PC-9 (cell line): ENCODE measurements around the gene CCDC24. TPM values are rescaled to one million over a fixed set of nuclear protein-coding genes. Genes with fewer than 3 reads are reported as not detected.

ENCODE experiments used
- BruUV-seq: library from RNA; stranded (reverse); fragments of 400-500 nt; replicated peaks from 2 replicates; lab custom pipeline; 2021; lab: Mats Ljungman, UMichigan
- CTCF ChIA-PET: fragments of 300-600 bp; sonication (Branson Sonifier 250); formaldehyde crosslinking; loops from one replicate; lab custom pipeline; 2022; ENCODE audit warnings: antibody characterized with exemption; lab: Charles Lee
- POLR2A ChIA-PET: fragments of 300-600 bp; sonication (Branson Sonifier 250); formaldehyde crosslinking; loops from one replicate; lab custom pipeline; 2022; ENCODE audit warnings: antibody characterized with exemption; ENCODE audit not compliant: unreplicated experiment; lab: Charles Lee
- DNase-seq, 2 experiments: peaks; one replicate each; pipeline versions ENCODE4 v3.0.0 to v3.0.0-alpha.2; 2015 to 2022; ENCODE audit warnings: mixed read lengths in 1 of 2
- H2AFZ ChIP-seq: fragments of 200-600 bp; sonication (generic); 2 replicates; pipeline ENCODE4 v1.8.1; 2017; ENCODE audit warnings: antibody characterized with exemption
- H3F3A ChIP-seq: fragments of 200-600 bp; sonication (generic); 2 replicates; pipeline ENCODE4 v1.8.1; 2017; ENCODE audit warnings: antibody characterized with exemption, mild to moderate bottlenecking, low read depth; ENCODE audit not compliant: insufficient read depth
- H3K27ac ChIP-seq: fragments of 200-600 bp; sonication (generic); 2 replicates; pipeline ENCODE4 v1.6.1; 2016; ENCODE audit warnings: mixed run types
- H3K27me3 ChIP-seq: fragments of 200-600 bp; sonication (generic); 2 replicates; pipeline ENCODE4 v1.6.1; 2016; ENCODE audit warnings: low read depth, mixed run types; ENCODE audit not compliant: insufficient read depth
- H3K36me3 ChIP-seq: fragments of 200-600 bp; sonication (generic); 2 replicates; pipeline ENCODE4 v1.6.1; 2016; ENCODE audit warnings: low read depth, mixed run types
- H3K4me1 ChIP-seq: fragments of 200-600 bp; sonication (generic); replicated peaks from 2 replicates; pipeline ENCODE4 v1.6.1; 2016; ENCODE audit warnings: mixed run types; ENCODE audit not compliant: insufficient read depth
- H3K4me2 ChIP-seq: fragments of 200-600 bp; sonication (generic); 2 replicates; pipeline ENCODE4 v1.6.1; 2017; ENCODE audit warnings: mixed run types
- H3K4me3 ChIP-seq: fragments of 200-600 bp; sonication (generic); 2 replicates; pipeline ENCODE4 v1.6.1; 2016; ENCODE audit warnings: mixed run types
- H3K79me2 ChIP-seq: fragments of 200-600 bp; sonication (generic); 2 replicates; pipeline ENCODE4 v1.6.1; 2017; ENCODE audit warnings: low read depth, mixed run types
- H3K9me2 ChIP-seq: fragments of 200-600 bp; sonication (generic); 2 replicates; pipeline ENCODE4 v1.8.1; 2017; ENCODE audit warnings: mild to moderate bottlenecking; ENCODE audit not compliant: insufficient read depth
- H3K9me3 ChIP-seq: fragments of 200-600 bp; sonication (generic); 2 replicates; pipeline ENCODE4 v1.8.1; 2016; ENCODE audit warnings: low read depth; ENCODE audit not compliant: insufficient read depth
- H4K20me1 ChIP-seq: fragments of 200-600 bp; sonication (generic); 2 replicates; pipeline ENCODE4 v1.8.1; 2017; ENCODE audit not compliant: insufficient read depth
- EZH2 ChIP-seq: fragments of 200-600 bp; sonication (generic); IDR thresholded peaks from 2 replicates; pipeline ENCODE4 v1.8.0; 2017; ENCODE audit warnings: antibody characterized with exemption, low read depth
- intact Hi-C: fragments of 100-400 bp; cut with micrococcal nuclease; formaldehyde crosslinking; loops from one replicate; pipeline ENCODE4 v1.10.0; 2022; ENCODE audit not compliant: unreplicated experiment
- total RNA-seq: library from RNA; stranded (reverse); gene quantifications from 2 replicates; pipeline ENCODE4 v1.2.3, GENCODE V29; 2021
- TF ChIP-seq, protein P1 (sequence below): fragments of 200-600 bp; sonication (generic); conservative IDR thresholded peaks from 2 replicates; pipeline ENCODE4 v1.6.1; 2017; ENCODE audit warnings: mixed run types, antibody characterized with exemption, mild to moderate bottlenecking, moderate library complexity

The CCDC24 gene
- total RNA-seq, 1 experiment from 2014 or later: 47.9 TPM

DNA sequence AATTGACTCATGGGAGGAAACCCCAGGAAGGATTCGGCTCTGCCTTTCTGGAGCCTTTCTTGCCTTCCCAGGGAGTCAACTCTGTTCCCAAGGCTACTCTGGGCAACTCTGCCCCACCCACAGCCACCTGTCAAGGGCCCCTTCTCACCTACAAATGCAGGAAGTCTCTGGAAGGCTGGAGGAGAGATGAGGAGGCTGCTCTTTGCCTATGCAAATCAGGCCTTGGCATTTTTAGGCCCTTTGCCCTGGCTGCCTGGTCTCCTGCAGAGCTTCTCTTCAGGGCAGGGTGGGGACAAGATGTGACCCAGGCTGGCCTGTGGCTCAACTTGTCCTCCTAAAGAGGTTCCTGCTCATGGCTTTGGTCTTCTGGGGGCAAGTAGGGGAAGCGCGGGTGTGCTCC, 34.4 kb downstream of the CCDC24 start:
- peak overlapping the region; percentile 16; the same call in 1 of the 2 replicates for H3K4me3 ChIP-seq
- H3K27ac ChIP-seq: peak overlapping the region; percentile 91
- H2AFZ ChIP-seq: no peak overlapping the region
- DNase-seq: peak; percentile 82 to 97
- BruUV-seq: no TSS peak
- H3K9me2 ChIP-seq: no peaks in the 10 kb centered on the region
- H3F3A ChIP-seq: peaks cover 67% of the 10 kb centered on the region
- peaks cover 46% of the 10 kb centered on the region for H3K36me3 ChIP-seq
- ChIA-PET CTCF (interaction anchor here (0.6 to 0.7 kb wide), 2 partner anchors 22 to 45 kb away, joined by 4 to 6 read pairs; no protein-coding TSS in a partner anchor), POLR2A (interaction anchor here (0.6 kb wide), 1 partner anchor 376 kb away, joined by 13 read pairs; no protein-coding TSS in a partner anchor)
- H3K4me1 ChIP-seq: peaks cover 62% of the 10 kb centered on the region
- H3K4me2 ChIP-seq: peak overlapping the region; percentile 99
- peaks cover 20% of the 10 kb centered on the region for H4K20me1 ChIP-seq
- no peaks in the 10 kb centered on the region for H3K9me3 ChIP-seq
- intact Hi-C loops: no loop called here
- H3K27me3 ChIP-seq: no peaks in the 10 kb centered on the region
- peaks cover 45% of the 10 kb centered on the region for H3K79me2 ChIP-seq
- TF ChIP-seq EZH2: no peak
- TF ChIP-seq, protein P1, sequence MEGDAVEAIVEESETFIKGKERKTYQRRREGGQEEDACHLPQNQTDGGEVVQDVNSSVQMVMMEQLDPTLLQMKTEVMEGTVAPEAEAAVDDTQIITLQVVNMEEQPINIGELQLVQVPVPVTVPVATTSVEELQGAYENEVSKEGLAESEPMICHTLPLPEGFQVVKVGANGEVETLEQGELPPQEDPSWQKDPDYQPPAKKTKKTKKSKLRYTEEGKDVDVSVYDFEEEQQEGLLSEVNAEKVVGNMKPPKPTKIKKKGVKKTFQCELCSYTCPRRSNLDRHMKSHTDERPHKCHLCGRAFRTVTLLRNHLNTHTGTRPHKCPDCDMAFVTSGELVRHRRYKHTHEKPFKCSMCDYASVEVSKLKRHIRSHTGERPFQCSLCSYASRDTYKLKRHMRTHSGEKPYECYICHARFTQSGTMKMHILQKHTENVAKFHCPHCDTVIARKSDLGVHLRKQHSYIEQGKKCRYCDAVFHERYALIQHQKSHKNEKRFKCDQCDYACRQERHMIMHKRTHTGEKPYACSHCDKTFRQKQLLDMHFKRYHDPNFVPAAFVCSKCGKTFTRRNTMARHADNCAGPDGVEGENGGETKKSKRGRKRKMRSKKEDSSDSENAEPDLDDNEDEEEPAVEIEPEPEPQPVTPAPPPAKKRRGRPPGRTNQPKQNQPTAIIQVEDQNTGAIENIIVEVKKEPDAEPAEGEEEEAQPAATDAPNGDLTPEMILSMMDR: no peak

DNA sequence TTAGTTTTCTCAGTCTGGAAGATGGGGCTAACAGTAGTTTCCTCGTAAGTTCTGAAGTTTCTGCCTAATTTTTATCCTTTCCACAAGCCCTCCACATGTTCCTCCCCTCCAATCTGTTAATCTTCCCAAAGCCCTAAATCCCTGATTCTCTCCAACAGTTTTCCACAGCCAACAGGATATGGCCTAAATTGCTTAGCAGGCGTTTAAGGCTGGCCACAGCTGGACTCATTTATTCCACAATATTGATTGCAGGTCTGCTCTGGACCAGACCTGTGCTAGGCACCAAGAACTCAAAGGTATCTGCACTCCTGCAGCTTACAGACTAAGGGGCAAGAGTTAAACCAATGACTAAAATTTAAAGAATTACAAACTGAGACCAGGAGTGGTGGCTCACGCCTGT, 35.9 kb downstream of the CCDC24 start:
- no peak overlapping the region for H3K4me3 ChIP-seq
- TF ChIP-seq EZH2: no peak
- TF ChIP-seq, protein P1: no peak
- no peaks in the 10 kb centered on the region for H3K27me3 ChIP-seq
- H2AFZ ChIP-seq: no peak overlapping the region
- peaks cover 48% of the 10 kb centered on the region for H3K79me2 ChIP-seq
- H3K36me3 ChIP-seq: peaks cover 37% of the 10 kb centered on the region
- DNase-seq: no peak
- peak overlapping the region; percentile 91 for H3K27ac ChIP-seq
- H4K20me1 ChIP-seq: peaks cover 14% of the 10 kb centered on the region
- intact Hi-C loops: no loop called here
- H3K9me2 ChIP-seq: no peaks in the 10 kb centered on the region
- no TSS peak for BruUV-seq
- ChIA-PET POLR2A (no interaction called here), CTCF (no interaction called here)
- peaks cover 75% of the 10 kb centered on the region for H3F3A ChIP-seq
- no peaks in the 10 kb centered on the region for H3K9me3 ChIP-seq
- peak overlapping the region; percentile 99 for H3K4me2 ChIP-seq
- H3K4me1 ChIP-seq: peaks cover 71% of the 10 kb centered on the region

DNA sequence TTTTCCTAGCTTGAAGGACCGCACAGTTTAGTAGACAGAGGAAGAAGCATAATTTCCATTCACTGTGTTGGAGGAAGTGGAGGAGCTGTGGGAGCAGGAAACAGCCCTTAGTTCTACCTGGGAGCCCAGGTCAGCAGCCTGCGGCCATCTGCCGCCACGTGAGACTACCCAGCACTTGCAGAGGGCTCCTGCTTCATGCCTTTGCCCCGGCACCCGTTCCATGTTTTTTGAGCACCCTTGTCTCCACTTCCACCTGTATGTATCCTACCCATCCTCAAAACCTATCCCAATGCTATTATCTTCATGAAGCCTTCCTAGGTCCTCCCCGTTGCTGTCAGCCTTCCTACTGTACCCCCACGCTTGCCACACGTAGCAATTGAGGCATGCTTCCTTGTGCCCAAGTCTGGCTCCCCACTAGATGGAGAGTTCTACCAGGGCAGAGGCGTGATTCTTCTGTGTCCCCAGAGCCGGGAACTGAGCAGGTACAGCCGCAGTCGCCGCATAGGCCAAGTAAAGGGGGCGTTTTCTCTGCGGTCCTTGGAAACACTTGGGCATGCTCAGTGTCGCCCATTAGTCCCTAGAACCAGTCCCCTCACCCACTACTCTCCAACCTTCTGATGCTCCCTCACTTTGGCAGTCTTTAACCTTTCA, 38.0 kb downstream of the CCDC24 start:
- H3F3A ChIP-seq: peaks cover 78% of the 10 kb centered on the region
- CTCF ChIA-PET: no interaction called here
- POLR2A ChIA-PET: interaction anchor here (0.6 to 0.7 kb wide), 3 partner anchors 41 to 1495 kb away, joined by 4 read pairs; no protein-coding TSS in a partner anchor

More for the DNA sequence above, 38.0 kb downstream of the CCDC24 start:
- Histone ChIP-seq H3K9me2 (no peaks in the 10 kb centered on the region), H3K79me2 (peaks cover 42% of the 10 kb centered on the region), H4K20me1 (peaks cover 9% of the 10 kb centered on the region), H3K4me2 (peak overlapping the region; percentile 99), H3K4me1 (peaks cover 64% of the 10 kb centered on the region), H3K27me3 (no peaks in the 10 kb centered on the region), H3K4me3 (peak overlapping the region; percentile 97), H2AFZ (no peak overlapping the region), H3K9me3 (no peaks in the 10 kb centered on the region), H3K27ac (peak overlapping the region; percentile 91), H3K36me3 (peaks cover 16% of the 10 kb centered on the region)
- intact Hi-C loops: no loop called here
- peak in 1 of 2 experiments; percentile 31 for DNase-seq
- BruUV-seq: no TSS peak
- TF ChIP-seq, protein P1: no peak
- TF ChIP-seq EZH2: no peak
